GM12892 (cell line): ENCODE data around the gene APOM.

Experiments
- POLR2A ChIP-seq: IDR thresholded peaks from 2 replicates; pipeline ENCODE4 v1.6.1; 2011; ENCODE audit warnings: low read depth, low read length, control low read depth
- POLR2AphosphoS5 ChIP-seq: IDR thresholded peaks from 2 replicates; pipeline ENCODE4 v1.6.1; 2011; ENCODE audit warnings: low read depth, low read length, control low read depth
- TAF1 ChIP-seq: IDR thresholded peaks from 2 replicates; pipeline ENCODE4 v1.6.1; 2011; ENCODE audit warnings: low read depth, mild to moderate bottlenecking, control low read depth, low read length, borderline replicate concordance

DNA sequence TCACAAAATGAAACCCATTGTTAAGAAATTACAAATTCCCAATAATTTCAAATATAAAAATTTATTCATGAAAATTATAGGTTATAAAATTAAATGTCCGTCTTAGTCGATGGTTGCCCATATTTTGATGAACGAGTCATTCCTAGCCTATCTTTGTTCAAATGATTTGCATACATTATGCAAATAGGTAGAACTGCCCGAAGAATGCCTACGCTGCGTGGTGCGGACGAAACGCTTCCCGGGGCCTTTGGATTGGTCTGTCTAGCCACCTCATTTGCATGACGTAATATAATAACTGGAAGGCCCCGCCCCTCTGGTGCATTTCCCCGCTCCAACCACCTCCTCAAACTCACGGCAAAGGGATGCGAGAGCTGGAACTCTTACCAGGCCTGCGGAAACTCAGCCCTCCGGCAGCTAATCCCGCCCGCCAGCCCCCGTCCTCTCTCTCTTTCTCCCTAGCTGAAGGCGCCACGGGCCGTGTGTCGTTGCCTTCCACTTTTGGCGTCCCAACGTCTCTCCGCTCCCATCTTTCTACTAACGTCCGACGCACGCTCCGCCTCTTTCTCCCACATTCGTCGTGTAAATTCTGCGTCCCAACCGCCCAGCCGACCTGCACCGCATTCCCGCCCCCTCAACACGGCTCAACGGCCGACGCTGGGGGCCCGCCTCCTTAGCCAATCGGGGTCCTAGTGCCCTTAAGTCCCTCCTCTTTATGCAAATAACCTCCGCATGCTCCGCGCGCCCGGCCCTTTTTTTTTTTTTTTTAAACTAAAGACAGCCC is 35.7 kb upstream of the APOM start:
- peak; percentile 83 for TF ChIP-seq POLR2A
- TF ChIP-seq POLR2AphosphoS5 = peak; percentile 94
- TF ChIP-seq TAF1 = peak; percentile 54; the same call in 1 of the 2 replicates
